Osteocyte (in vitro differentiated cells): ENCODE results near the gene MAGOH. TPM values are rescaled to one million over a fixed set of nuclear protein-coding genes. Genes with fewer than 3 reads are reported as not detected.

Experiments
- DNase-seq: peaks from one replicate; pipeline ENCODE4 v3.0.0; 2021; ENCODE audit warnings: mixed read lengths; ENCODE audit not compliant: unreplicated experiment; ENCODE audit errors: extremely low spot score
- H3K27ac Mint-ChIP-seq: one replicate; pipeline ENCODE4 v1.8.0; 2021; ENCODE audit warnings: mild to moderate bottlenecking, mixed read lengths; ENCODE audit not compliant: unreplicated experiment
- H3K27me3 Mint-ChIP-seq: one replicate; pipeline ENCODE4 v1.8.0; 2021; ENCODE audit warnings: mixed read lengths; ENCODE audit not compliant: unreplicated experiment
- H3K36me3 Mint-ChIP-seq: one replicate; pipeline ENCODE4 v1.8.0; 2021; ENCODE audit warnings: mixed read lengths; ENCODE audit not compliant: unreplicated experiment
- H3K4me1 Mint-ChIP-seq: one replicate; pipeline ENCODE4 v1.8.0; 2021; ENCODE audit warnings: mixed read lengths; ENCODE audit not compliant: unreplicated experiment
- H3K4me3 Mint-ChIP-seq: one replicate; pipeline ENCODE4 v1.8.0; 2021; ENCODE audit warnings: mild to moderate bottlenecking, moderate library complexity, mixed read lengths; ENCODE audit not compliant: unreplicated experiment
- H3K9me3 Mint-ChIP-seq: one replicate; pipeline ENCODE4 v1.8.0; 2021; ENCODE audit warnings: mixed read lengths; ENCODE audit not compliant: unreplicated experiment
- total RNA-seq: library from RNA; stranded (reverse); gene quantifications from 2 replicates; pipeline ENCODE4 v1.2.1, GENCODE V29; 2021
- TF ChIP-seq, protein P1 (sequence below): fragments of 200-600 bp; sonication (generic); IDR thresholded peaks from 2 replicates; pipeline ENCODE4 v1.5.0; 2021; ENCODE audit warnings: antibody characterized with exemption, mild to moderate bottlenecking, moderate library complexity

The MAGOH gene
- total RNA-seq, 1 donor from 2014 or later: 37.7 TPM

DNA sequence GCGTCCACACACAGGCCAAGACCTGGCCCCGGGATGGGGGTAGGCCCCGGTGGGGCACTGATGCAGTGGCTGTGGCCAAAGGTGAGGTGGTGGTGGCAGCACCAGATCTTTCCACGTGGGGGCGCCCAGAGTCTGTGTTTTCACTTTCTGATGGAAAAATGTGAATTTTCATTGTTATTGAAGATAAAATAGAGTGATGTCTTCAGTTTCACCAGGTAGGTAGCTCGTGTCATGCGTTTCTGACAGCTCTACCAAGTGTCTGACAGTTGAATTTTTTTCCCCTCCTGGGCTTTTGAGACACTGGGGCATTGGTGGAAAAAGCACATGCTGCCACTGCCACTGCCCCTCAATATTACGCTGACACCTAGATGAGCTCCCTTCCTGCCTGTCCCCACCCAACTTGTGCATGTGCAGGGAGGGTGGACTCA lies 40.0 kb upstream of the MAGOH start:
- TF ChIP-seq, protein P1, sequence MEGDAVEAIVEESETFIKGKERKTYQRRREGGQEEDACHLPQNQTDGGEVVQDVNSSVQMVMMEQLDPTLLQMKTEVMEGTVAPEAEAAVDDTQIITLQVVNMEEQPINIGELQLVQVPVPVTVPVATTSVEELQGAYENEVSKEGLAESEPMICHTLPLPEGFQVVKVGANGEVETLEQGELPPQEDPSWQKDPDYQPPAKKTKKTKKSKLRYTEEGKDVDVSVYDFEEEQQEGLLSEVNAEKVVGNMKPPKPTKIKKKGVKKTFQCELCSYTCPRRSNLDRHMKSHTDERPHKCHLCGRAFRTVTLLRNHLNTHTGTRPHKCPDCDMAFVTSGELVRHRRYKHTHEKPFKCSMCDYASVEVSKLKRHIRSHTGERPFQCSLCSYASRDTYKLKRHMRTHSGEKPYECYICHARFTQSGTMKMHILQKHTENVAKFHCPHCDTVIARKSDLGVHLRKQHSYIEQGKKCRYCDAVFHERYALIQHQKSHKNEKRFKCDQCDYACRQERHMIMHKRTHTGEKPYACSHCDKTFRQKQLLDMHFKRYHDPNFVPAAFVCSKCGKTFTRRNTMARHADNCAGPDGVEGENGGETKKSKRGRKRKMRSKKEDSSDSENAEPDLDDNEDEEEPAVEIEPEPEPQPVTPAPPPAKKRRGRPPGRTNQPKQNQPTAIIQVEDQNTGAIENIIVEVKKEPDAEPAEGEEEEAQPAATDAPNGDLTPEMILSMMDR: peak; percentile 94
- H3K9me3 Mint-ChIP-seq: no peaks in the 10 kb centered on the region
- no peaks in the 10 kb centered on the region for H3K4me1 Mint-ChIP-seq
- no peaks in the 10 kb centered on the region for H3K36me3 Mint-ChIP-seq
- peak; percentile 89 for DNase-seq
- no peaks in the 10 kb centered on the region for H3K27me3 Mint-ChIP-seq
- H3K27ac Mint-ChIP-seq: no peak overlapping the region
- H3K4me3 Mint-ChIP-seq: no peak overlapping the region

DNA sequence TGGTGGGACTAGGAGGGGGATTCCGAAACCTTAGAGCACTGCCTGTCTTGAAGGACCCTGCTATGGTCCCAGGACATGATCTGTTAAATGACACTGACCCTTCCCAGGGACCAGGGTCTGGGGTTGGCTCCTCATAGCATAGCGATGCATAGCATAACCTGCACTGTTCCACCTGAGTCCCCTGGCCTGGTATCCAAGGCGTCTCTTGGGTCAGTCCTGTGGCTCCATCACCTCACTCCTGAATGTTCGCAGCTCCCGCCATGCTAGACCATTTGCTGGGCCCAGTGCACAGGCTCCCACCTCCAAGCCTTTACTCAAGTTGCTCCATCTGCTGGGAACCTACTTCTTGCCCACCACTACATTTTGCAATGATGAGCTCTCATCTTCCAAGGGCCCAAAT lies 39.0 kb upstream of the MAGOH start:
- Mint-ChIP-seq H3K9me3 (no peaks in the 10 kb centered on the region), H3K36me3 (no peaks in the 10 kb centered on the region), H3K4me3 (no peak overlapping the region), H3K4me1 (no peaks in the 10 kb centered on the region), H3K27me3 (no peaks in the 10 kb centered on the region), H3K27ac (no peak overlapping the region)
- TF ChIP-seq, protein P1: no peak
- no peak for DNase-seq

GRCh38 chr1:53276902-53277281 lies 38.6 kb upstream of the MAGOH start:
- no peak for DNase-seq
- Mint-ChIP-seq H3K27ac (no peak overlapping the region), H3K4me1 (no peaks in the 10 kb centered on the region), H3K27me3 (no peaks in the 10 kb centered on the region), H3K4me3 (no peak overlapping the region), H3K9me3 (no peaks in the 10 kb centered on the region), H3K36me3 (no peaks in the 10 kb centered on the region)
- TF ChIP-seq, protein P1: no peak

GRCh38 chr1:53276153-53276901 lies 38.0 kb upstream of the MAGOH start:
- Mint-ChIP-seq H3K4me1 (no peaks in the 10 kb centered on the region), H3K27me3 (no peaks in the 10 kb centered on the region), H3K4me3 (no peak overlapping the region), H3K9me3 (no peaks in the 10 kb centered on the region), H3K27ac (no peak overlapping the region), H3K36me3 (no peaks in the 10 kb centered on the region)
- no peak for DNase-seq
- TF ChIP-seq, protein P1: no peak

GRCh38 chr1:53275566-53275965 lies 37.2 kb upstream of the MAGOH start:
- H3K27me3 Mint-ChIP-seq: no peaks in the 10 kb centered on the region
- H3K4me3 Mint-ChIP-seq: no peak overlapping the region
- no peak overlapping the region for H3K27ac Mint-ChIP-seq
- no peaks in the 10 kb centered on the region for H3K9me3 Mint-ChIP-seq
- H3K4me1 Mint-ChIP-seq: no peaks in the 10 kb centered on the region
- DNase-seq: no peak
- TF ChIP-seq, protein P1: no peak
- H3K36me3 Mint-ChIP-seq: no peaks in the 10 kb centered on the region
